GM12878 (cell line): ENCODE results near the gene HSD17B14. TPM values are rescaled to one million over a fixed set of nuclear protein-coding genes. Genes with fewer than 3 reads are reported as not detected.

Experiments used
- ATAC-seq: fragments of 200-7000 bp; cut with Tn5 transposase; 3 replicates; pipeline ENCODE4 v1.9.1; 2020; ENCODE audit warnings: mild to moderate bottlenecking, moderate library complexity
- BruUV-seq: library from RNA; stranded (reverse); fragments of 400-500 nt; replicated peaks from 2 replicates; lab custom pipeline; 2021; lab: Mats Ljungman, UMichigan
- CTCF ChIA-PET: fragments of 300-600 bp; sonication (Branson Sonifier 250); formaldehyde crosslinking; extraction: SDS; loops from one replicate; lab custom pipeline; 2021; ENCODE audit warnings: inconsistent platforms; lab: Yijun Ruan, JAX
- POLR2A ChIA-PET: fragments of 350-600 bp; formaldehyde crosslinking; extraction: SDS; loops from one replicate; lab custom pipeline; 2021; ENCODE audit warnings: inconsistent platforms; lab: Charles Lee
- RAD21 ChIA-PET: fragments of 300-600 bp; sonication (Branson Sonifier 250); formaldehyde crosslinking; loops from one replicate; lab custom pipeline; 2023; ENCODE audit warnings: antibody characterized with exemption; ENCODE audit not compliant: unreplicated experiment; lab: Charles Lee
- SMC1A ChIA-PET: fragments of 300-600 bp; sonication (Branson Sonifier 250); formaldehyde crosslinking; loops from one replicate; lab custom pipeline; 2023; ENCODE audit not compliant: unreplicated experiment, uncharacterized antibody; lab: Charles Lee
- DNase-seq: peaks from one replicate; pipeline ENCODE4 v3.0.0-alpha.2; 2011; ENCODE audit warnings: low read depth, low spot score
- FAIRE-seq: peaks from 3 replicates; lab custom pipeline; 2011; peaks lifted over from hg19 to GRCh38; lab: Jason Lieb, UNC
- H2AFZ ChIP-seq: 2 replicates; pipeline ENCODE4 v1.6.0; 2011; ENCODE audit warnings: low read depth, low read length, control low read depth; ENCODE audit not compliant: control insufficient read depth
- H3K27ac ChIP-seq: 2 replicates; pipeline ENCODE4 v1.5.1; 2011; ENCODE audit warnings: control low read depth; ENCODE audit not compliant: control insufficient read depth, insufficient read depth
- H3K27me3 ChIP-seq, 2 experiments: replicated peaks in 1 of 2; 2 replicates each; pipeline versions ENCODE4 v1.6.0 to v1.6.1; 2011; ENCODE audit warnings: low read length in 1 of 2; ENCODE audit not compliant: control insufficient read depth in 2 of 2, insufficient read depth in 2 of 2
- H3K36me3 ChIP-seq, 2 experiments: 2 replicates each; pipeline ENCODE4 v1.5.1; 2011; ENCODE audit warnings: low read length in 1 of 2; ENCODE audit not compliant: control insufficient read depth in 2 of 2, insufficient read depth in 2 of 2
- H3K4me1 ChIP-seq: 2 replicates; pipeline ENCODE4 v1.6.1; 2011; ENCODE audit warnings: mild to moderate bottlenecking, low read length, moderate library complexity, mixed read lengths; ENCODE audit not compliant: control insufficient read depth, insufficient read depth
- H3K4me2 ChIP-seq: 2 replicates; pipeline ENCODE4 v1.6.0; 2011; ENCODE audit warnings: control low read depth; ENCODE audit not compliant: control insufficient read depth, insufficient read depth
- H3K4me3 ChIP-seq: fragments of 200-600 bp; sonication (generic); 2 replicates; pipeline ENCODE4 v1.5.1; 2016
- H3K79me2 ChIP-seq: 2 replicates; pipeline ENCODE4 v1.6.0; 2011; ENCODE audit warnings: low read length; ENCODE audit not compliant: control insufficient read depth, insufficient read depth
- H3K9ac ChIP-seq: 2 replicates; pipeline ENCODE4 v1.8.0; 2011; ENCODE audit warnings: low read length, control low read depth, mixed read lengths; ENCODE audit not compliant: control insufficient read depth, insufficient read depth
- H3K9me3 ChIP-seq: replicated peaks from 3 replicates; pipeline ENCODE4 v1.5.1; 2011; ENCODE audit warnings: mild to moderate bottlenecking, low read length; ENCODE audit not compliant: control insufficient read depth, insufficient read depth
- H4K20me1 ChIP-seq: 2 replicates; pipeline ENCODE4 v1.6.0; 2011; ENCODE audit not compliant: control insufficient read depth, insufficient read depth
- ASH2L ChIP-seq: fragments of 300-600, 200-600 bp; sonication (generic); IDR thresholded peaks from 2 replicates; pipeline ENCODE4 v1.6.1; 2017; ENCODE audit warnings: low read depth, mild to moderate bottlenecking, borderline replicate concordance
- CEBPB ChIP-seq, 2 experiments: fragments of 150-350 bp in 1 of 2; IDR thresholded peaks; 2 replicates each; pipeline ENCODE4 v1.6.1; 2012 to 2014; ENCODE audit warnings: low read depth in 2 of 2, low read length in 2 of 2, borderline replicate concordance in 1 of 2, inconsistent platforms in 1 of 2
- EZH2 ChIP-seq: IDR thresholded peaks from 2 replicates; pipeline ENCODE4 v1.6.1; 2012; ENCODE audit warnings: low read depth, mild to moderate bottlenecking, control low read depth, inconsistent platforms, low read length, borderline replicate concordance; ENCODE audit not compliant: control insufficient read depth
- IRF5 ChIP-seq: fragments of 450-650 bp; IDR thresholded peaks from 2 replicates; pipeline ENCODE4 v1.6.1; 2017; ENCODE audit warnings: borderline replicate concordance
- KLF5 ChIP-seq: fragments of 450-650 bp; IDR thresholded peaks from 2 replicates; pipeline ENCODE4 v1.6.1; 2014; ENCODE audit warnings: mild to moderate bottlenecking; ENCODE audit not compliant: partially characterized antibody
- MTA3 ChIP-seq: IDR thresholded peaks from 2 replicates; pipeline ENCODE4 v1.6.1; 2012; ENCODE audit warnings: low read length, inconsistent platforms, borderline replicate concordance
- PRDM15 ChIP-seq: fragments of 450-650 bp; formaldehyde crosslinking; IDR thresholded peaks from 2 replicates; pipeline ENCODE4 v1.4.0; 2020; ENCODE audit warnings: mild to moderate bottlenecking, moderate library complexity
- SKIL ChIP-seq: fragments of 450-650 bp; IDR thresholded peaks from 2 replicates; pipeline ENCODE4 v1.6.1; 2017; ENCODE audit warnings: mild to moderate bottlenecking, low read depth, inconsistent platforms; ENCODE audit not compliant: poor library complexity, severe bottlenecking
- SREBF1 ChIP-seq: IDR thresholded peaks from 2 replicates; pipeline ENCODE4 v1.6.1; 2012; ENCODE audit warnings: mild to moderate bottlenecking, low read length
- TCF3 ChIP-seq: IDR thresholded peaks from 2 replicates; pipeline ENCODE4 v1.6.1; 2012; ENCODE audit warnings: low read depth, mild to moderate bottlenecking, low read length, borderline replicate concordance; ENCODE audit not compliant: insufficient read depth
- WGBS: methylation state at CpG from one replicate; pipeline ENCODE4 v1.1.6; 2016; ENCODE audit warnings: low lambda C conversion rate; ENCODE audit not compliant: insufficient replicate concordance, insufficient coverage; ENCODE audit errors: missing lambda C conversion rate; 5-methylcytosine and 5-hydroxymethylcytosine counted together
- in situ Hi-C: fragments of 300-500 bp; cut with MboI; formaldehyde crosslinking; loops from 9 replicates; pipeline ENCODE4 v1.14.3; 2018; ENCODE audit warnings: mixed read lengths
- intact Hi-C: fragments of 100-400 bp; cut with micrococcal nuclease; formaldehyde crosslinking; loops from one replicate; pipeline ENCODE4 v1.14.2; 2022; ENCODE audit not compliant: unreplicated experiment
- polyA plus RNA-seq, 11 experiments: library from polyadenylated mRNA; depleted of rRNA in 4 of 11; unstranded in 6 of 11; stranded (reverse) in 5 of 11; fragments of >200 nt; fragmentation: Nextera tagmentation in 4 of 11; fragmentation: Illumina TruSeq in 1 of 11; extraction: Ambion mirVana in 4 of 11; extraction: Trizol in 1 of 11; gene quantifications; 1 replicate in 1 of 11; 2 replicates in 10 of 11; pipeline versions ENCODE4 v1.2.1 to v1.2.3, GENCODE V29; 2011 to 2016; ENCODE audit warnings: inconsistent platforms in 2 of 11, missing spikeins in 2 of 11, low read depth in 1 of 11
- total RNA-seq, 4 experiments: library from RNA; depleted of rRNA in 3 of 4; stranded (reverse); fragments of >200 nt in 3 of 4; fragmentation: Illumina TruSeq in 1 of 4; extraction: Trizol in 1 of 4; gene quantifications; 2 replicates each; pipeline versions ENCODE4 v1.2.1 to v1.2.3, GENCODE V29; 2013 to 2021
- TF ChIP-seq, protein P1 (sequence below): fragments of 450-650 bp; IDR thresholded peaks from 2 replicates; pipeline ENCODE4 v1.6.1; 2017; ENCODE audit warnings: mild to moderate bottlenecking, moderate library complexity

The HSD17B14 gene
- total and polyA plus RNA-seq, 10 of the 15 experiments (the other 5 are each of a cell fraction or from before 2014, with no cell fraction given) = 0.21 to 4.1 (median 0.61) TPM

DNA sequence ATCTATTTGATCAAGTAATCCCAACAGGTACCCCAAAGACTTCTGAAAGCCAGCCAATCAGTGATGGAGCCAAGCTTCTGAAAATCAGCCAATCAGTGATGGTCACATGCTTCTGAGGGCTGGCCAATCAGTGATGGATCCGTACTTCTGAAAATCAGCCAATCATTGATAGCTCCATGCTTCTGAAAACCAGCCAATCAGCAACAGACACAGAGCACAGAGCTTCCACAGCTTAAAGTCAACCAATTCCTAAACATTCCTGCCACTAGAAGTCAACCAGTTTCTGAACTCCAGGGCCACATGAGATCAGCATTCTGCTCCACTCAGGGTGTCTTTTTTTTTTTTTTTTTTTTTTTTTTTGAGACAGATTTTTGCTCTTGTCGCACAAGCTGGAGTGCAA is 8.2 kb upstream of the HSD17B14 start:
- Histone ChIP-seq H3K9me3 (no peaks in the 10 kb centered on the region), H3K4me1 (peaks cover 7% of the 10 kb centered on the region), H3K4me3 (no peak overlapping the region), H3K36me3 (no peaks in the 10 kb centered on the region), H3K27ac (no peak overlapping the region), H3K9ac (no peak overlapping the region), H3K79me2 (no peaks in the 10 kb centered on the region), H3K27me3 (no peaks in the 10 kb centered on the region), H3K4me2 (no peak overlapping the region), H2AFZ (no peak overlapping the region), H4K20me1 (no peaks in the 10 kb centered on the region)
- ATAC-seq = peak; percentile 33; the same call in 1 of the 3 replicates
- ChIA-PET RAD21 (interaction anchor here (0.6 to 4.9 kb wide), 5 partner anchors 28 to 126 kb away, joined by 3 to 72 read pairs (median 20); partner anchors contain the start of gene PPP1R15A), SMC1A (interaction anchor here (0.7 to 4.9 kb wide), 7 partner anchors 8 to 128 kb away, joined by 3 to 44 read pairs (median 3); partner anchors contain the start of gene HSD17B14), POLR2A (interaction anchor here (0.5 to 1.2 kb wide), 8 partner anchors 42 to 517 kb away, joined by 3 to 7 read pairs (median 4); no protein-coding TSS in a partner anchor), CTCF (interaction anchor here (0.6 to 15.6 kb wide), 11 partner anchors 8 to 199 kb away, joined by 3 to 520 read pairs (median 3); partner anchors contain the start of genes CA11 and HSD17B14)
- in situ Hi-C loops = no loop called here
- no peak for FAIRE-seq
- WGBS = 100% methylated on average over 2 of the region's 2 CpGs
- DNase-seq = no peak
- TF ChIP-seq IRF5 (no peak), PRDM15 (CRISPR knock-in tag) (no peak), TCF3 (no peak), KLF5 (no peak), SKIL (no peak), SREBF1 (no peak), MTA3 (no peak), CEBPB (IDR thresholded peaks at IDR 0.05; ENCODE audit: borderline replicate concordance in 1 of 2, low read depth in 2 of 2, low read length in 2 of 2) (no peak), ASH2L (no peak), EZH2 (no peak)
- TF ChIP-seq, protein P1, sequence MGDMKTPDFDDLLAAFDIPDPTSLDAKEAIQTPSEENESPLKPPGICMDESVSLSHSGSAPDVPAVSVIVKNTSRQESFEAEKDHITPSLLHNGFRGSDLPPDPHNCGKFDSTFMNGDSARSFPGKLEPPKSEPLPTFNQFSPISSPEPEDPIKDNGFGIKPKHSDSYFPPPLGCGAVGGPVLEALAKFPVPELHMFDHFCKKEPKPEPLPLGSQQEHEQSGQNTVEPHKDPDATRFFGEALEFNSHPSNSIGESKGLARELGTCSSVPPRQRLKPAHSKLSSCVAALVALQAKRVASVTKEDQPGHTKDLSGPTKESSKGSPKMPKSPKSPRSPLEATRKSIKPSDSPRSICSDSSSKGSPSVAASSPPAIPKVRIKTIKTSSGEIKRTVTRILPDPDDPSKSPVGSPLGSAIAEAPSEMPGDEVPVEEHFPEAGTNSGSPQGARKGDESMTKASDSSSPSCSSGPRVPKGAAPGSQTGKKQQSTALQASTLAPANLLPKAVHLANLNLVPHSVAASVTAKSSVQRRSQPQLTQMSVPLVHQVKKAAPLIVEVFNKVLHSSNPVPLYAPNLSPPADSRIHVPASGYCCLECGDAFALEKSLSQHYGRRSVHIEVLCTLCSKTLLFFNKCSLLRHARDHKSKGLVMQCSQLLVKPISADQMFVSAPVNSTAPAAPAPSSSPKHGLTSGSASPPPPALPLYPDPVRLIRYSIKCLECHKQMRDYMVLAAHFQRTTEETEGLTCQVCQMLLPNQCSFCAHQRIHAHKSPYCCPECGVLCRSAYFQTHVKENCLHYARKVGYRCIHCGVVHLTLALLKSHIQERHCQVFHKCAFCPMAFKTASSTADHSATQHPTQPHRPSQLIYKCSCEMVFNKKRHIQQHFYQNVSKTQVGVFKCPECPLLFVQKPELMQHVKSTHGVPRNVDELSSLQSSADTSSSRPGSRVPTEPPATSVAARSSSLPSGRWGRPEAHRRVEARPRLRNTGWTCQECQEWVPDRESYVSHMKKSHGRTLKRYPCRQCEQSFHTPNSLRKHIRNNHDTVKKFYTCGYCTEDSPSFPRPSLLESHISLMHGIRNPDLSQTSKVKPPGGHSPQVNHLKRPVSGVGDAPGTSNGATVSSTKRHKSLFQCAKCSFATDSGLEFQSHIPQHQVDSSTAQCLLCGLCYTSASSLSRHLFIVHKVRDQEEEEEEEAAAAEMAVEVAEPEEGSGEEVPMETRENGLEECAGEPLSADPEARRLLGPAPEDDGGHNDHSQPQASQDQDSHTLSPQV = no peak
- intact Hi-C loops = no loop called here
- BruUV-seq = no TSS peak
